Fibroblast of skin of left biceps (primary cell): ENCODE results near the gene SPPL3.
"Not testable (repeated sequence)": the region's sequence is repeated elsewhere in the genome, so short reads cannot be mapped to it uniquely, and the experiment has no call there.

ENCODE experiments used
- DNase-seq, 2 experiments: peaks; one replicate each; pipeline ENCODE4 v3.0.0-alpha.2; 2013; ENCODE audit warnings: low read depth in 2 of 2

Gene SPPL3

GRCh38 chr12:120904197-120904773, at the start of gene SPPL3:
Gene SPPL3 (minus strand): TSS chr12:120904358. CDS start chr12:120903867, 491 bp downstream.
- peak; percentile 65 to 67 for DNase-seq

- no peak for DNase-seq
Measured at GRCh38 chr12:120950807-120951206, 46.6 kb upstream of the SPPL3 start.

GRCh38 chr12:120950260-120950799, 46.2 kb upstream of the SPPL3 start:
- DNase-seq = not testable (repeated sequence)

GRCh38 chr12:120945516-120945915, 41.4 kb upstream of the SPPL3 start:
- not testable (repeated sequence) for DNase-seq

- peak in 1 of 2 experiments; percentile 1 for DNase-seq
Measured at GRCh38 chr12:120944645-120945217, 40.6 kb upstream of the SPPL3 start.

- DNase-seq = no peak
Measured at GRCh38 chr12:120943482-120943881, 39.3 kb upstream of the SPPL3 start.

GRCh38 chr12:120941846-120942405, 37.8 kb upstream of the SPPL3 start:
- no peak for DNase-seq

GRCh38 chr12:120941412-120941811, 37.3 kb upstream of the SPPL3 start:
- DNase-seq = no peak

- peak in 1 of 2 experiments; percentile 2 for DNase-seq
Measured at GRCh38 chr12:120940799-120941198, 36.6 kb upstream of the SPPL3 start.

GRCh38 chr12:120940006-120940405, 35.8 kb upstream of the SPPL3 start:
- no peak for DNase-seq

- no peak for DNase-seq
Measured at GRCh38 chr12:120939523-120939922, 35.4 kb upstream of the SPPL3 start.

- no peak for DNase-seq
Measured at GRCh38 chr12:120938496-120938895, 34.3 kb upstream of the SPPL3 start.

GRCh38 chr12:120936197-120936596, 32.0 kb upstream of the SPPL3 start:
- DNase-seq = no peak

GRCh38 chr12:120933786-120934185, 29.6 kb upstream of the SPPL3 start:
- no peak for DNase-seq

GRCh38 chr12:120932956-120933526, 28.9 kb upstream of the SPPL3 start:
- no peak for DNase-seq

- no peak for DNase-seq
Measured at GRCh38 chr12:120932058-120932457, 27.9 kb upstream of the SPPL3 start.

GRCh38 chr12:120930032-120930431, 25.9 kb upstream of the SPPL3 start:
- DNase-seq = no peak

- no peak for DNase-seq
Measured at GRCh38 chr12:120928864-120929652, 24.9 kb upstream of the SPPL3 start.

GRCh38 chr12:120925740-120926563, 21.8 kb upstream of the SPPL3 start:
- DNase-seq = no peak

- no peak for DNase-seq
Measured at GRCh38 chr12:120922279-120922678, 18.1 kb upstream of the SPPL3 start.

GRCh38 chr12:120921637-120922036, 17.5 kb upstream of the SPPL3 start:
- no peak for DNase-seq
